Activated CD4-positive, alpha-beta T cell treated with anti-CD3 and anti-CD28 coated beads, Interleukin-2, amount 50 U/mL, for 24 hours (primary cell): ENCODE data around the gene FTO.
"Not testable (repeated sequence)": the region's sequence is repeated elsewhere in the genome, so short reads cannot be mapped to it uniquely, and the experiment has no call there.

Experiments used
- DNase-seq, 2 donors: peaks; one replicate each; pipeline ENCODE4 v3.0.0-alpha.2; 2020; ENCODE audit warnings: low read depth in 1 of 2, low spot score in 1 of 2

The FTO gene

DNA sequence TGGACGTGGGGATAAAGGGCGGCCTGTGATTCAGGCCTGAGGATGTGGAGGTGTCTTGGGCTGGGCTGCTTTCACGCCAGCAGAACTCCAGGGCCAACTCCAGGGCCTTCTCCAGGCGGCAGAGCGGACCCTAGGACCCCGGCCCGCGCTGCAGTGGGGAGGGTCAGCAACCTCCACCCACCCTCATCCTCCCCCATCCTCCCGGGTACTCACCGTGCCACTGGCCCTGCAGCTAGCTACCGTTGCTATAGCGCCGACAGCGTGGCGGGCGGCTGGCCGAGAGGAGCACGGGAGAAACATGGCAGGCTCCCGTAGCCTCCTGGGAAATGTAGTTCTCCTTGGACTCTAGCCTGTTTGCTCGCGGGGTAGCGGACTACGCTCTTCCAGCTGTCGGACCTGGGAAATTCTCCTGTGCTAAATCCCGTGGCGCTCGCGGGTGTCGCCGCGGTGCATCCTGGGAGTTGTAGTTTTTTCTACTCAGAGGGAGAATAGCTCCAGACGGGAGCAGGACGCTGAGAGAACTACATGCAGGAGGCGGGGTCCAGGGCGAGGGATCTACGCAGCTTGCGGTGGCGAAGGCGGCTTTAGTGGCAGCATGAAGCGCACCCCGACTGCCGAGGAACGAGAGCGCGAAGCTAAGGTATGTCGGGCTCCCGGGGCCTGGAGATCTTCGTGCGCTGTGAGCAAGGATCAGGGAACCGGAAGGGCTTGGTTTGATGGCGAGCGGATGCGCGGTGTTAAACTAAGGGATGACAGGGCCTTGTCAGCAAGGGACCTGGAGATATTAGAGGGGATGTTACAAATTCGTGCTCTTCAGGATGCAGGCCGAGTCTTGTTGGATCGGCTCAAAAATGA is at the start of gene FTO, which contains the start of gene RPGRIP1L:
Gene FTO (plus strand): TSS at position 567 of the 855 bp plus-strand sequence.
Gene RPGRIP1L (minus strand): TSS at position 270 of the 855 bp plus-strand sequence. CDS start 3,136 bp downstream, outside the sequence.
- DNase-seq: peak; percentile 96 to 99

- DNase-seq: no peak
These were observed 49.0 kb upstream of the FTO start for GRCh38 chr16:53654946-53655345.

- no peak for DNase-seq
These were observed 41.9 kb upstream of the FTO start for GRCh38 chr16:53662072-53662471.

DNA sequence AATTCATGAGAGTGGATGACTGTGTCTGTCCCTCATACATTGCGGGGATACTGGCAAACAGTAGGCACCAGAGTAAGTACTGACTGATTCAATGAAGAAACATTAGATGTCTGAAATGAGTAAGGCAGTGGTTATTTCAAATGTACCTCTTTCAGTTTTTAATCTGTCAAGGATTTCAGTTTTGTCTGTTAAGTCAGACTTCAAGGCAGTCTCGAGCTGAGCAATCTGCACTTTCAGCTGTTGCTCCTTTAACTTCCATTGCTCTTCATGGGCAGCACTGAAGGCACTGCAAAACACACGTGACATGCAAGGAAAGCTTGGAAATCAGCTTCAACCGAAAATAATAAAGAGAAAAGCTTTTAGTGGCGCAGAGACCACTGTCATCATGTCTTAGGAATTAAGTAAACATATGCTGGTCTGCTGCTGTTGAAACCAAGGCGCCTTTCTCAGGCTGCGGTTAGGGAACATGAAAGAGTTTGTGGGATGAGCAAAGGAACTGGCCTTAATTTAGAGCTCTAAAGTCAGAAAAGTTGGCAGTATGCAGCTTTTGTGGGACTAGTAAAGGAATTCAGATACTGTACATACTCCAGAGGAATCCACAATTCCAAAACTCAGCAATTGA is 39.1 kb upstream of the FTO start:
- DNase-seq: no peak

DNA sequence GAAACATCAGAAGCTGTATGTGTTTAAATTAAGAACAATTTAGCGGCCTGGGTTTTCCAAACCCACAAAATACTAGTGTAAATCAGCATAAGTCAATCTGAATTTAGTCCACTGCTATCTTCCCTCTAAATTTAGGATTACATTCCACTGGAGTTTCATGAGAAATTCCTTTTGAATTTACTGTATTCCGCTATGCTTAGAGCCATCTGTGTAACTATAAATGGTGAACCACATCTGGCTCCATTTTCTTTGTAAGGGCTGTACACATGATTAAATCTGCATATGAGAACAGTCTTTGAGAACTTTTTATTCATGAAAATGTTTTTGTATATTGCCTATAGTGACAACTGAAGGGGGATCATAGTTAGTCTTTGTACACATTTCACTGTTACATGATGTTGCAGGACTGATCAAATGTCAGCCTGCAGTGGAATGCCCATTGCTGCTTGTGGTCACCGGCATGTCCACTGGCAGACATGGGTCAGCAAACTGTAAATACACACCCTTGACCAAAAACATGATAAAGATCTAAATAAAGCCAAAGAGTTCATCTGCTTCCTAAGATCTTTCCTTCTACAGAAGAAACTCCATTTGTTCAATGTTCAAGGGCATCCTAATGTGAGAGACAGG is 37.1 kb upstream of the FTO start:
- DNase-seq: no peak

DNA sequence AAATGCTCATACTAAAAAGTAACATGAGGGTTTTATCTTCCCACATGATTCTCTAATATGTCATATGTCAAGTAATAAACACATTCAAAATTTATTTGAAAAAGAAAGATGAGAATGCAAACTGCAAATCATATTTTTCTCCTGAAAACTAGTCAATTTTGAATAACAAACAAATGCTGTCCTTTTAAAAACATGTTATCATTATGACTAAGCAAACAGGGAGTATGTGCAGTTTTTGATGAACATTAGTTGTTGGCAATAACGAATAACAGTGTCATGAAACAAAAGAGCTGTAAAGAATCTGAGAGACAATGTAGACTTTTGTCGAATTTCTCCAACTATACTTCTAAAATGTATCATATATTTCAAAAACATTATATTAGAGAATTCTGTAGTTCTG is 35.1 kb upstream of the FTO start:
- DNase-seq: no peak

DNA sequence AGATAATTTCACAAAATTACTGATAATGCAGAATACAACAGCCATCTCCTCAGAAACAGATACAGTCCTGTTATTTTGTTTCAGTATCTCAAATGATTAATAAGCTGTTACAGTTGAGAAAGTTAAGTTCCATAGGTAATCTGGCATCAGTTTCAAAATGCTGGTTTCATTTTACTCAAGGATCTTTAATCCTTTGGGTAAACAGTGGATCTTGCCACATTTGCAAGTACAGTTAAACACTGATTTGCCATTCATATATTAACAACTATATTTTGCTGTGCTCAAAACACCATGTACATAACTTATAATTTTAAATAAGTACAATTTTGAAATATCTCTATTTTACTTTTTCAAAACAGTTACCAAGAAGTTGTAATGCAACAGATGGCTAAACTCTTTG is 31.5 kb upstream of the FTO start:
- no peak for DNase-seq

DNA sequence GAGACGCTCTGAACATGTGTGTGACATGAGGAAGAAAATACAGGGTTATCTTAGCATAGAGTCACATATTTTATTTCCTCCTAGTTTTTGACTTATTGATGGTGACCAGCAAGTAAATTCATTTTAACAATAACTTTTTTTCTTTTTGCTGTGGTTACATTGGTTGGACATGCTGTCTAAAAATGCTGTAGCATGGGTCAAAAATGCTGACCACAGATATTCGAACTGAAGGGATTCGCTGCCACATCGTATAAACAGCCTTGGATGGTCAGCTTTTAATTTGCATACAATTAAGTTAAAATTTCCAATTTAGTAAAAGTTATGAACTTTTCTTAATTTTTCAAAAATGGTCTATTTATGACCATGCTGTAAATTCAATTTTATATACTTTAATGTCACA is 30.8 kb upstream of the FTO start:
- no peak for DNase-seq

DNA sequence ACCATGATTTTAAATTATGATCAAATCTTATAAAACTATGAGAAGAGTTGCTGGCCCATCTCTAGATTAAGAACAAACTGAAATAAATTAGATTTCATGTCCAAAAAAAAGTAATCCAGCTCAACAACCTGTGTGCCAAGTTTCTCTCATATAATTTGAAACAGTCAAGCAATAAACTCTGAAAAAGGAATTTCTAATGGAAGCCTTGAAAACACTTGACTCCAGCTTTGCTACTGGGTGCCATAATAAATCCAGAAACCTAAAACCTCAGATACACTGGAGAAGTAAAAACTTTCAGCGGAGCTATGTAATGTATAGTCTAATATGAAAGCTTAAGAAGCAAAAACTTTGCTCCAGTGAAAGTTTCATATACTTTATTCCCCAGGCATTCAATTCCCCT is 25.8 kb upstream of the FTO start:
- DNase-seq: no peak

DNA sequence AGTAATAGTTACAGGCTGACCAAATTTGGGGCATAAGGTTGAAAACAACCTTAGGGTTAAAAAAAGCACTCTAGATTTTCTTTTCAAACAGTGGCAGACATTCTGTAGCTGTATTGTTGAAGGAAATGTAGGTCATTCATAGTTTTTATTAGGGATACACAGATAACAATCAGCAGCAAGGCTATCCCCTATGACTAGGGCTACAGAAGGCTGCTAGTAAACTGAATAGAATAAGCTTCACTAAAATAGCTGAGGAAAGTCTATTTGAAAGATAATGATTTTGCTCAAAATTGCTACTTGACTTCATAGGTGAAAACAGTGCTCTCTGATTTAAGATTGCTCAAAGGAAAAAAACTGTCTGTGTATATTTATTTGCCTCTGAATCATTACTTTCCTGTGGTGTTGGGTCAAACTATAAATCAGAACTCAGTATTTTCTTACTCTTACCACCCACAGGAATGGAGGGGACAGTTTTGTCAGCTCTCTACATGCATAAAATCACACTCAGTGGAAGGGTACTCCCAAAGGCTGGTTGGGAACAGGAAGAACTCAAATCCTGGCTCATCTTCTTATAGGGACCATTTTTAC is 25.1 kb upstream of the FTO start:
- DNase-seq: no peak

- DNase-seq: no peak
These were observed 23.2 kb upstream of the FTO start for GRCh38 chr16:53680756-53681155.

DNA sequence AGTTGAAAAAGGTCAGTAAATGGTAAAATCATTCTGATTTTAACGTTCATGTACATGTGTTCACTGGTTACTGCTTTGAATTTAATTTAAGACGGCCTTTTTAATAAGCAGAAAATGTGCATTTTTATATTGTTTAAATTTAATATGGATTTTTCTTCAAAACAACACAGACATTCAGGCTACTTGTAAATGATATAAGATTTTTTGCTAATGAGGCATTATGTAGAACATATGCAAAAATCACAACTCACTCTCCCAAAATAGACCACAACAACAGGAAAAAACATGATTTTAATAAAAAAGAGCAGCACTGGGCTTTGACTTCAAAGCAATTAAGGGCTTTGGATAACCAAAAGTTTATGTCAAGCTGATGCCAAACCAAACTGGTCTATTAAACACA is 22.6 kb upstream of the FTO start:
- no peak for DNase-seq

GRCh38 chr16:53685334-53685733 is 18.6 kb upstream of the FTO start:
- not testable (repeated sequence) for DNase-seq

- no peak for DNase-seq
These were observed 17.2 kb upstream of the FTO start for GRCh38 chr16:53686710-53687109.

GRCh38 chr16:53689636-53690035 is 14.3 kb upstream of the FTO start:
- no peak for DNase-seq

GRCh38 chr16:53690771-53691170 is 13.2 kb upstream of the FTO start:
- no peak for DNase-seq

DNA sequence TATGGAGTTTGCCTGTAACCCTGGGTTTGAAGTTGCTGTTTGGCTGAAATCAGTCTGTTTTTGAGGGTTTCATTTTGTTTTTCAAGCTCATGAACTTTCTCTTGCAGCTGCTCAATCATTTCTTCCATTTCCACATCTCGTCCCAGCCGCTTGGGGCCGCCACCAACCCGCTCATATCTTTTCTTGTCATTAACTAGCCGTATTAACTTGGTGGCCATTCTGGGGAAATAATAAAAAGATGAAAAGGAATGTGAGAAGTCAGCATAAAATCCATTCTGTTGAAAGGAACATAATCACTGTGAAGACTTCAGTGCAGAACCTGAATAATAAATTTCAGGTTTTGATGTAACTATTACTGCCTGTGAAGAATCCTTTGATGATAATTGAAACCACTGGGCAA is 11.8 kb upstream of the FTO start:
- no peak for DNase-seq

DNA sequence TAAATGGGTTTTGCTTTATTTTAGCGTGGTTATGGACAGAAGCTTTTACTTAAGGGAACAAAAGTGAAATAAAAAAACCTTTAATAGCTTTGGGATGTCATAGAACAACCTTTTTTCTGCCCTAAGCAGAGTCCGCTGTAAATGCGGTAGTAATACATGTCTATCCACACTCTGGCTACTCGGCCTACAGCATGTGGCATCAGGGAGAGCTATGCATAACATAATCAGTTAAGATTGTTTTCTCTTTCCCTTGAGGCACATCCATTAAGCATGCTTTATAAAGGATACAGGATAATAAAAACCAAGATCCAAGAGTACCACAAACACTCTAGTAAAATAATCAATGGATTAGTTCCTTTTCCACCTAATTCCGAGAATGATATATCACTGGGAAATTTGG is 10.6 kb upstream of the FTO start:
- no peak for DNase-seq

DNA sequence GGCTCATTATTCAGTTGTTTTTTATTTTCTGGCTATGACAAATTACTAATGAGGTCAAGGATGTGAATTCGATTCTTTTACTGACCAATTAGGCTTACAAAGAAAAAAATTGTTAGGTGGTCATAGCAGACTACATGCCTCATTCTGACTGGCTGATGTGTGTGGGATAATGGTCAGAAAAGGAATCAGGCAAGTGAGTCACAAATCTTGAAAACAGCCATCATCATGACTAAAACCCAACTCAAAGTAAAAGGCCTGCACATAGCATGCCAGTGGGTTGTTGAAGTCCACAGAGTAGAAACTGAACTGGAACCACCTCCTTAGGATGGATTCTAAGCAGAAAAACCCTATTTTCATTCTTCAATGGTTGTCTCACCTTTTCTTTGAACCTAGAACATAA is 8.9 kb upstream of the FTO start:
- no peak for DNase-seq

- DNase-seq: not testable (repeated sequence)
These were observed 5.7 kb upstream of the FTO start for GRCh38 chr16:53698271-53698670.

DNA sequence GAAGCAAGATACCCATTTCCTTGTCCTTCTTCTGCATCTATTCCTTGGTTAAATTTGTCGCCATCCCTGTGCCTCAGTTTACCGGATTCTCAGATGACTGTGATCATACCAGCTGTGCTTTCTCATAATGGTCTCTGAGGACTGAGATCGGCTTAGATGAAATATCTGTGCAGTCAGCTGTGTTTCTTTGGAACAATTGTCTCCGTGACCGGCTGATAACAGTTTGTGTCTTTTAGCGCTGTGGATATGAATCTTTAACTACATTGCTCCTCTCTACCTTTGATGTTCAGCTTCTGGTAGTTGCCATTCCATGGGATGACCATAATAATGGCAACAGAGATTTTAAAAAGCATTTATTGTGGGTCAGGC is 473 bp downstream of the FTO start:
- DNase-seq: no peak

DNA sequence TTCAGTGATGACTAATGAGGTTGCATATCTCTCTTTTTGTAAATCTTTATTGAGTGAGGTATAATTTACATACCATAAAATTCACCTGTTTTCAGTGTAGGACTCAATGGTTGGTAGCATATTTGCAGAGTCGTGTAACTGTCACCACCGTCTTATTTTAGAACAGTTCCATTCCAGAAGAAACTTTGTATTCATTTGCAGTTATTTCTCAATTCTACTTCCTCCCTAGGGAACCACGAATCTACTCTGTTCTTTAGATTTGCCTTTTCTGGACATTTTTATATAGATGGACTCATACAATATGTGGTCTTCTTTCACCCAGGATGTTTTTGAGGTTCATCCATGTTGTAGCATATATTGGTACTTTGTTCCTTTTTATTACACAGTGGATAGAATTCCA is 3.7 kb downstream of the FTO start:
- no peak for DNase-seq
